Amniotic stem cell (primary cell): ENCODE results near the gene SHH.
"Not testable (repeated sequence)": the region's sequence is repeated elsewhere in the genome, so short reads cannot be mapped to it uniquely, and the experiment has no call there.

Source experiments
- DNase-seq: peaks from one replicate; lab custom pipeline; 2025; lab: John Stamatoyannopoulos, UW

Gene SHH

DNA sequence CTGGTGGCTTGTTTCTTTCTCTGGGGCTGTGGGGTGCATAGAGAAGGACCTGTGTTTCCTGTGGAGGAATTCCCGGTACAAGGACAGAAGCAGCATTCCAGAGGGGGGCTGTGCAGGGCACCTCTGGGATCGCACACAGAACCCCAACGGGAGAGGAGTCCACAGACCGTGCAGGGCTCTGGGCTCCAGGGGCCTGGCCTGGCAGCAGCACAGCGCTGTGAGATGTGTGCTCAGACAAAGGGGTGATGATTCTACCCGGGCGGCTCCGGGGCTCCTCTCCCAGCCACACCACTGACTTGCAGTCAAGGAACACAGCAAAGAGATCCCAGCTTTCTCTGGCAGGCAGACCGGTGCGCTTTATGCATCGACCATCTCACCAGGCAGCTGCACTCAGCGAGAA lies 6.9 kb upstream of the SHH start:
- no peak for DNase-seq

DNA sequence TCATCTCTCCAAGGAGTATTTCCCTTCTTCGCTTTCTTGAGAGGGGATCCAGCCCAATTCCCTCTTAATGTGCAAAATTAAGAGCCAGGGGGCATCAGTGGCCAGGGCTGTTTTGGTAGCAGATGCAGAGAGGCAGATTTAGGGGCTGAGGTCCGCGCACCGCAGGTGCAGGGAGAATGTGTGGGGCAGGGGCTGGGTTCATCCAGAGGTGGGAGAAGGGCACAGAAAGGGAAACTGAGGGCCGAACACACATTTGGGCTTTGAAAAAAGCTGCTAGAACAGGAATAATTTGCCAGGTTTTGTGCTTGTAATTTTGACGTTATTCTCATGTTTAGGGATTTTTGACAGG lies 6.5 kb upstream of the SHH start:
- DNase-seq, result no peak

DNA sequence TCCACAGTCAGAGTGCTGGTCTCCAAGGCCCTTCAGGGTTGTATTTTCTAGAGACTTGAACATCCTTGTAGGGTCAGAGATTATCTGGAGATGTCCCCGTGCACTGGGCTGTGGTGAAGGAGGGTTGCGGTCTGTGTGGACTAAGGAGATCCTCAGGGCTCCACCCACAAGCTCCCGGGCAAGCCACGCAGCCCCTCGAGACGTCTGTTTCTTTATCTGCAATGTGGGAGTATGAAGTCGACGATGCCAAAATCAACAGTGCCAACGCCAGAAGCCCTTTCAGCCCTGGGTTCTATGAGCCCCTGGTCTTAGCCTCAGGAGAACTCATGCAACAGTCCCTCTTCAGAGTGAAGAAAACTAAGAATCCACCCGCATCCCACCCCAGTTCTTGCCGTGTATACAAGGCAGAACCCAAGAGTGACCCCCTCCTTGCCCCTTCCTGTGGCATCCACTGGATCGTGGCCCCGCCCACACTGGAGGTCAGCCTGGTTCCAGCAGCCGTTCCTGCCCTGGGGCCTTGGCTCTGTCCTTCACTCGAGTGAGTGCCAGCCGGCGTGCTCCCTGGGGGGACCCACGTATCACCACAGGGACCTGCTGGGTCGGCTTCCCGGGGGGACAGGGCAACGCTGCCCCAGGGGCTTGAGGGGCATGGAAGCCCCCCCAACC lies 6.0 kb upstream of the SHH start:
- no peak for DNase-seq

DNA sequence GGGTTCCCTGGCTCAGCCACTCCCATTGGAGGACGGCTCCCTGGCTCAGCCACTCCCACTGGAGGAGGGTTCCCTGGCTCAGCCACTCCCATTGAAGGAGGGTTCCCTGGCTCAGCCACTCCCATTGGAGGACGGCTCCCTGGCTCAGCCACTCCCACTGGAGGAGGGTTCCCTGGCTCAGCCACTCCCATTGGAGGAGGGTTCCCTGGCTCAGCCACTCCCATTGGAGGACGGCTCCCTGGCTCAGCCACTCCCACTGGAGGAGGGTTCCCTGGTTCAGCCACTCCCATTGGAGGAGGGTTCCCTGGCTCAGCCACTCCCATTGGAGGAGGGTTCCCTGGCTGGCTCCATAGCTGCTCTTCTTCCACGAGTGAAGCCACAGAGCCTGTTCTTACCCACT lies 5.3 kb upstream of the SHH start:
- not testable (repeated sequence) for DNase-seq

DNA sequence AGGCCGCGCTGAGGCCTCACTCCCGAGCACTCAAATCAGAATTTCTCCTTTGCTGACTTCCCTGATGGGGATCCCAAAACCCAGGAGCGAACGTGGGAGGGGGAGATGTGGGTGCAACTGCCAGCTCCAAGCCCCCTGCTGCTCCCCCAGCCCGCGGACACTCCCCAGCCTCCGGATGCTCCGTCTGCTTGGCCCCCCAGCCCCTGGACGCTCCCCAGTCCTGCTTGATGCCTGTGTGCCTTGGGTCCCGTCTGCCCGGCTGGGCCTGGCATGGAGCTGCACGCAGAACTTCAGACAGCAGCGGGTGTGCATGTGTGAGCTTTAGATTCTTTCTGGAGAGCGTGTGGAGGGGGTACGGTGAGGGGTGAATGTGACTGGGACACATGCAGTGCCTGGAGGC lies 4.7 kb upstream of the SHH start:
- no peak for DNase-seq

DNA sequence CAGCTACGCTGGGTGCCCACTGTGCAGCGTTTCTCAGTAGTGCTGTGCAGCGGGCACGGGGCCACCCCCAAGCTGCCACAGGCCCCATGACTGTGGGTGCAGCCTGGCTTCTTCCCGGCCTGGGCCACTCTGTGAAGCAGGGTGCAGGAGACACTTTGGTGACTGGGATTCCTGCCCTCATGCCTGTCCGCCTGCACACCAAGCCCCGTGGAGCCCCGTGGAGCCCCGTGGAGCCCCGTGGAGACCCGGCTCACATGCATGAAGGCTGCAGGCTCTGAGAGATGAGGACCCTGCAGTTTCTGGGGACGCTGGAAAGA lies 3.9 kb upstream of the SHH start:
- DNase-seq, result no peak

DNA sequence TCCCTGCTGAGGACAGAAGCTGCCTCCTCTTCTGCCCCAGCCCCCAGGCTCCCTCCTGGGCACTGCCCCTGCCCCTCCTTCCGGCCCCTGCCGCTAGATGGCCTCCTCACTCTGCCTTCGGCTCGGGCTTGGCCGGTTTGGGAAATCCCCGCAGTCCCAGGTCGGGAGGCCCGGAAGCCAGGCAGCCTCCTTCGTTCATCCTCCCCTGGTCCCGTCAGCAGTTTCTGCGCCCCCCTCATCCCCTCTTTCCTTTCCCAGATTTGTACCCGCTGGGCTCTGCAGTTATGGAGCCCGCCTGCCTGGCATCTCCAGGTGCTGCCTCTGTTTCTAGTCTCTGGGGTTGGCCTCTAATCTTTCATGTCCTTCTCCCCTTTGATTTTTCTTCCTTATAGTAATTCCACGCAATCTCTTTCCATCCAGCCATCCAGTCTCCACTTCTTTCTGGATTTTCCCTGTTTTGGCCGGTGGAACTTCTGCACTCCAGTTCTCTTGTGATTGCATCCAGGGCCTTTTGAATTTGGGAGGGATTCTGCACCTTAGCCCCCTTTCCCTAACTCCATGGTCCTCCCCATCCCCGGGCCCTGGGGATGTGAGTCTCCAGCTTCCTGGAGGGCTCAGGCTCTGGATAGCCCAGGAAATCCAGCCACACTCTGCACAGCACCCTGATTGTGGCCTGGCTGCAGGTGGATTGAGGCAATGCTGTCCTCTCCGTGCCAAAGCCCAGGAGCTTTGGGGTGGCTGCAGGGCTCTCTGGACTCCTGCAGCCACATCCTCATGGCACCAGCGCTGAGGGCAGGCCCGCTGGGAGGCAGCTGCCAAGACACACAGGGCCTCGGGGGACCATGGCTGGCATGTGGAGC lies 3.3 kb upstream of the SHH start:
- peak; percentile 25 for DNase-seq

DNA sequence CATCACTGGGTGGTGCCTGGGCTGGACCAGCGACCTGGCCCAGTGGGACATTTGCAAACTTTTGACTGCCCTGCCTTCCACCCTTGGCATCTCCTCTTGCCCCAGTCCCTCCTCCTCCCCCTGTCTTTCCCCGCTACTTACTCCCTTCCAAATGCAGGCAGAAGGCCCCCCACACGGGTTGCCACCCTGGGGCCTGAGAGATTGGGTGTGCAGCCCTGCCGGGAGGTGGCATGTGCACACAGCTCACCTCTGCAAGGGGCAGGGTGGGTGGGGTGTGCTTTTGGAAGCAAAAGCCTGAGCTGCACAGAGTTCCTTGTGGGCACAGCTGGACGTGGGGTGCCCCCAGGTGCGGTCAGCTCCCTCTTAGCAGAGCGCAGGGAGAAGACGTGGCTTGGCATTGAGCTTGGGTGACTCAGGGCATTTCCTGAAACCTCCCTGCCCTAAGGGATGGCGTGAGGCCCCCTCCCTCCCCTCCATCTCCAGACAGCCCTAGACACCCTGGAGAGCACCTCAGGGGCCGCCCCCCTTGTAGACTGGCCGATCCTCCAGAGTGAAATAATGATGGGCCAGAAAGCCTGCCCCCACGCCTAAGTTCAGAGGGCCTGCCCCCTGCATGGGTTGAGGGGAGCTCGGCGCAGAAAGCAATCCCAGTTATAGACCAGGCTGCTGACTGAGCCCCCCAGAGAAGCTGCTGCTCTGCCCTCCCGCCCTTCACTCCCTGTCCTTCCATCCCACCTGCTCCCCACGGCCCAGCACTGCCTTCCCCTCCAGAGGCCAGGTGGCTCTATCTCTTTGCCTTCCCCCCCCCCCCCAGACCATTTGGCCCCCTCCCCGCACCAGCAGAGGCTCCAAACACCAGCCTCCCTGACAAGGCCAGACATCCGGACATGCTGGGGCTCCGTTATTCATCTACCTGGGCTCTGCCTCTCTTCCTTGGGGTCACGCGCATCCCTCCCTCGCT lies 2.3 kb upstream of the SHH start:
- DNase-seq, result no peak

DNA sequence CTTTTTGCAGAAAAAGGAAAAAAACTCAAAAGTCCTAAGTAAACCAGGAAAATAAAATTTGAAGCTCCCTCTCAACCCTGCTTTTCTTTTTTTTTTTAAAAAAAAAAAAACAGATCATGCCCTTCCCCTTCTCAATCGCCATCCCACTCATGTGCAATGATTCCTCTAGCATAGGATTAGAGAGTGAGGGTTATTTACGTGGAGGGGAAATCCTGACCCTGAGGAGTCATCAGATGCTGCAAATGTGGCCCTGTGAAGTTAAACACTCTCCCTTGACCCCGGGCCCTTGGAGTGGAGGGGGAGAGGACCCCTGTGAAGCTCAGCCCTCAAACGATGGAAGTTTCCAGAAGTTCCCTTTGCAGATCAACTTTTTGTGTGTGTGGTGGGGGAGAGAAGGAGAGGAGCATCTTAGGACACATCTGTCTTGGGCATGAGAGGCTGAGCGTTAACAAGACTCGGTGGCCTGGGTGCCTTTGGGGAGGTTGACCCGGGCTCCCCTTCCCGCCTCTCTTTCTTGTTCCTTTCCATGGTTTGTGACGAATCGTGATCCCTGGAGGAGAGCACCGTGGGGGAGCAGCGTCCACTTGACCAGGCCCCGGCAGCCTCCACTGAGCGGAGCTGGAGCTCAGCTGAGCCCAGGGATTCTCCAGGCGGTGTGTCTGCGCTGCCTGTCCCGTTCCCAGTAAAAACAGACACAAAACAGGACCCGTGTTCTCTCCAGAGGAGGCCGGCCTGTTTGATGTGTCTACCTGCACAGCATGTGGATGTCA lies 1.5 kb upstream of the SHH start:
- no peak for DNase-seq

DNA sequence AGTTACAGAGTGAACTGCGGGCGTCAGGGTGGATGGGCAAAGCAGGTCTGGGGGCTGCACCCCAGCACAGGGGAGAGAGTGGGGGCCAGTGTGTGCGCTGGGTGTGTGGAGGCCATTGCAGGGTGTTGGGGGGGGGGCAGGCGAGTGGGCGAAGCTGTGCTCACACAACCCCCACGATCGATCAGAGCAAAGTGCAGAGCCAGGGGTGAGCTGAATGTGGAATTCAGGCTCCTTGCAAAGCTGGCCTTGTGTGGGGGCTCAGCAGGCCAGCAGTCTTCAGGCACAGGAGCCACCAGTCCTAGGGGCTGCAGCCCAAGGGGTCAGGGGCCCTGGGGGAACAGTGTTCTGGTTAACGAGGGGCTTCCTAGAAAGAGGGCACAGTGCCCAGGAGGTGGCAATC lies 862 bp upstream of the SHH start:
- DNase-seq, result no peak

DNA sequence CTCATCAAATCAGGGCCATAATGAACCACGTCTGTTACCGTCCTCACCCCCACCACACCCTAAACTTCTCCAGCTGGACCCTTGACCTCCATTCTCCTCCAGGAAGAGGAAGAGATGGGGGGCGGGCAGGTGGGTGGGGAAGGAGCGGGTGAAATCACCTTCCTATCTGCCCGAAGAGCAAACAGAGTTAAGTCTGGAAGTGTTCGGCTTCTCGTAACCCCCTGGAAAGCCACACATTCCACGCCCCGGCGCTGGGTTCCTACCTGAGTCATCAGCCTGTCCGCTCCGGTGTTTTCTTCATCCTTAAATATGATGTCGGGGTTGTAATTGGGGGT lies 736 bp downstream of the SHH start:
- no peak for DNase-seq

DNA sequence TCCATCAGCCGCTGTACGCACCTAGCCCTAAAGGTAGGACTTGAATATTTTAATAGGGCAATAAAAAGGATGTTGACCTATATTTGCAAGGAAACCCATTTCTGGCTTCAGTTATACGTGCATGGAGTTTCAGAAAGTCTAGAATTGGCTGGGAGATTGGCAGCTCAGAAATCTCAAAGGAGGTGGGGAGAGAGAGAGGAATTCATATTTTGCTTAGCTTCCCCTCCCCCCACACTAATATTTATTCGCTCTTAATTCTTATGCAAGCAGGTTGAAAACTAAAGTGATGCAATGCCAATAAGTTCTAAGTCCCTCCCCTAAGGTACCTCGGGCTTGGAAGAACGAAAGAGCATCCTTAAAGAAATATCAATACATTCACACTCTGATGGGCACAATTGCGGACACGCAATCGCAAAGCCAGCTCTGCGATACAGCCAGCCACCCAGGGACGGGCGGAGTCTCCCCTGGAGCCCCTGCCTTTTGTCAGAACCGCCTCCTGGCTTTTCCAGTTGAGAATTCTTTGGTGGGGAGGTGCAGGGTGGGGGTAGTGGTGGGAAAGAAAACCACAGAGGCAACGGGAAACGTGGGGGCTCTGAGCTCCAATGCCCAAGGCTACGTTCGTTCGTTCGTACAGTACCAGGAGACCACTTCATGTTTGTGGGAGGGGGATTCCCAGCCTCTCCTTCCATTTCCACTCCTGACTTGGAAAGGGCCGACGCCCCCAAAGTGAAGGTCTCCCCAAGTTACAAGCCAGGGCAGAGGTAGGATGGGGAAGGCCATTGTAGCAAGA lies 1.3 kb downstream of the SHH start:
- DNase-seq, result no peak

DNA sequence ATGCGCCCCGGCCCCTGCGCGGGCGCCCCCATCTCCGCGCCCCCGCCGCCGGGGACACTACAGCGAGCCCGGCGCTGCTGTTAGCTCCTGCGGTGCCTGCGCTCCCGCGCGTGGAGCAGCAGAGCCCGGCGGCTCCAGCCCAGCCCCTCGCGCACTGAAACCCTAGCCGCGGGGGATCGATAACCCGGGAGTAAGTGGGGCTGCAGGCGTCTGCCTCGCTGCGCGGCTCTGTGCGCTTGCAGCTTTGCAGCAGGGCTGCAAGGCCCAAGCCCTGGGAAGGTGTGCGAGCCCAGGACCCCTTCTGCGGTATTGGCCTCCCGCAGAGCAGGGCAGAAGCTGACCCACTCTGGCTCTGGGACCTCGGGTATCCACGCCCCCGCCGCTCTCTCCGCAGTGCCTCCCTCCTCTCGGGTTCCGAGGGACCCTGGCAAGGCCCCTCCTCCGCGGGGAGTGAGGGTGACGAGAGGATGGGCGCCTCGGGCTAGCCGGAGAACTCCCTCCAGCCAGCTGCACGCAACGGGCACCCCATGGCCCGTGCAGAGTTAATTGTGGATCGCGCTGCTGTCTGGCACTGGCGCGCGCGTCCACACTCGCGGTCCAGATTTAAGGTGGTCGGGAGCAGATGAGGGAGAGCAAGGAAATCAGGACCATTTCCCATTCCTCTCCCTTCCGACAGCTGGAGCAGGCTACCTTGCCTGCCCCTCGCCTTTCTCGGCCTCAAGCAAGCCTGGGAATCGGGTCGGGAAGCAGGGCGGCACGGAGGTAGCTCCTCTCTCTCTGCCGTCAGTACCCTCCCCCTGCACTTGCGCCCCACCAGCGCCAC lies 2.1 kb downstream of the SHH start:
- no peak for DNase-seq

DNA sequence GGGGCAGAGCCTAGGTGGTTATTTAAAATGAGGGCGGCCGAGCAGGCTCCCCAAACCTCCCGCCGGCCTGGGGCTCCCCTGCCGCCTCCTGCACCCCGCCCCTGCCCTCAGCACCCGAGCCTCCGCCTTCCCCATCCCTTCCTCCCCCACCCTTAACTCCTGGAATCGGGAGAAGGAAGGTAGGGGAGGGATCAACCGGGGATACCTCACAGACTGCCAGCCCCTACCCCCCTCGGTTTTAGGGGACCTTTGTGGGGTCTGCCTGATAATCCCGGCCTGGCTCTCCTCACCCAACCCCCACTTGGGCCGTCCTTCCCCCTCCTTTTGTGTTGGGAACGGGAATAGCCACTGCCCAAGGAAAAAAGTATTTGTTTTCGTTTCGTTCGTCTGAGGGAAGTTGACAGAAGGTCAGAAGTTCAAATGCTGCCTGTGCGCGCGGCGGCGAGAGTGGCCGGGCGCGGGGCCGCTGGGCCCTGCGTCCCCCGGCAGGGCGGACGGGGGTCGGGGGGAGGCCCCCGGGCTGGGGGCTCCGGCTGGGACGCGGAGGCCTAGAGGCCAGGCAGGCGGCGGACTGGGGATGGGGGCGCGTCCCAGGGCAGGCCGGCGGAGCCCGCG lies 2.8 kb downstream of the SHH start:
- DNase-seq, result no peak

DNA sequence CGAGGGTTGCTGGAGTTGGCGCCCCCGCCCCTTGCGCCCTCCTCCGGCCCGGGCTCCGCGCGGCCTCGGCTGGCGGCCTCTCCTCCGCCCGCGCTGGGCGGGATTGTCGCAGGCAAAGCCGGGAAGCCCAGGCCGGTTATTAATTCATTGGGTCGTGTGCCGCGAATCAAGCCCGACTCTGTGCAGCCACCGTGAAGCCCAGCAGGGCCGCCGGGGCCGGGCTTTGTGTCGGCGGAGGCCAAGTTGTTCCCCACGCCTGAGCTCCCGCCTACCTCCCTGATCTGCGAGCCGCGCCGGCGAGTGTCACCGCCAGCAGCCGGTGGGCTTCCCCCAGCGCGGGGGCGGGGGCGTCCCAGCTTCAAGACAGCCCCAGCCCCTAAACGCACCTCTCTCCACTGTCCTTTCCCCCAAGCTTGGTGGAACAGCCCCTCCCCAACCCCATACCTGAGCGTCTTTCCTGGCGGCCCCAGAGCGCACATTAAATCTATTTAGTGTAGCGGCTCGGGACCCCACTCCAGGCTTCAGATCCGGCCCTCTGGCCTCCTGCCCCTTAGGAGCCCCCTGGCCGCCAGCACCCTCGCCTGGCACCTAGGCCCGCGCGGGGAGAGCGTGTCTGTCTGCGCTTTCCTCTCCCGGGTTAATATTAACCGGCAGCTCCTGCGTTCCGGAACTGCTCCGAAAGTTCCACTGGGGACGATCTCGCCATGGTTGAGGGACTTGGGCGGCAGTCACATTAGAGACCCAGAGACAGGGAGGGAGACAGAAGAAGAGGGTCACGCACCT lies 3.5 kb downstream of the SHH start:
- no peak for DNase-seq

DNA sequence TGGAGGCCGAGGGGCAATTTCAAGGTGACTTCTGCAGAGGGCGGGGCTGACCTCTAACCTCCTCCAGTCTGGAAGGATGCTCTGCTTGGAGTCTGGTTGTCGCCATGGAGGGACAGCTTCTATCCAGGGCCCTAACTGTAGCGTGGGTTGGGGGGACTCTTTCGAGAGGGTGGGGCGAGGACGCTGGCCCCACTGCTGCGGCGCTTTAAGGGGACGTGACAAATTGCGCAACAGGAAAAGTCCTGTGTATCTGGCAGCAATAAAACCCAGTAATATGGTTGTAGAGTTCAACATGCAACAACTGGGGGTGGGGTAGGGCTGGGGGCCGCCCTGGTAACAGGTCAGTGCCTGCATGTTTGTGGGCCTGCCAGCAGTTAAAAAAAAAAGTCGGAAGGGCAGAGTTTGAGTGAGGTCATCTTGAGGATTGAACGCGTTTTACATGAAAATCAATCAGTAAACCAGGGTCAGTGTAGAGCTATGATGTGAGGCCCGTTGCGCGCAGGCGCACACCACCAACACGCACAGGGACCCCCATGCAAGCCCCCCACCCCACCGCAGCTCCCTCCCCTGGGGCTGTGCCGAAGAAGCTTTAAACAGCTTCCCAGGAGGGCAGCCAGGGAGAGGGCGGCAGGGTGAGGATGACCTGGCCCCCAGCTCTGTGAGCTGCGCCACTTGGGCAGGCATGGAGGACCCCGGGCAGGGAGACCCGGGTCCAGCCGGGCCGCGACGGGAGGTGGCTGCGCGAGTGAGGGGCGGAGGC lies 4.3 kb downstream of the SHH start:
- no peak for DNase-seq

DNA sequence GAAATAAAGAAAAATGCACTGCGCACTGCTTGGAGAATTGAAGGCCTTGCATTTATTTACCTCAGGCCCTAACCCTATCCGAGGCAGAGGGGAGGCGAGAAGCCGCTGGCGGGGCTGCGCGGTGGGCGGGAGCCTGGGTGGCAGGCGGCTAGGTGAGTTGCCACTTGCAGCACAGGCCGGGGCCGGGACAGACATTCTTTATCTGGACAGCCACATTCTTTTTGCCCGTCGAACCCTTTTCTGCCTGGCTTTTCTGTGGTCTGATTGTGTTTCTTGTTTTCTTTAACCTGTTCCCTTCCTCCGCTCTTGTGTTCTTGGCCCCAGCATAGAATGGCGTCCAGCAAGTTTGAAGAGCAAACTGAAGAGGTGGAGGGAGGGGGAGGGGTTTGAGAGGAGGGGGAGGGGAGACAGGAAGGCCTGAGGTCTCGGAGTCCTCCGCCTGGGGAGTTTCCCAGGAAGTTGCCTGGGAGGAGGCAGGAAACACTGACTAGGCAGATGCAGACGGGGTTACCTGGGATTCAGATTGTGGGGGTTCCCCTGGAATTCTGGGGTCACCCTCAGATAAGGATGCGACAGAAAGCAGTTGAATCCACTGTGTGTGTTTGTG lies 5.1 kb downstream of the SHH start:
- no peak for DNase-seq
